KOPT-K1 (cell line): ENCODE measurements around the gene CHST8.
"Not testable (repeated sequence)": the region's sequence is repeated elsewhere in the genome, so short reads cannot be mapped to it uniquely, and the experiment has no call there.

ENCODE experiments used
- H3K27ac ChIP-seq: fragments of 200-600 bp; sonication (generic); 2 replicates; pipeline ENCODE4 v1.5.1; 2016; ENCODE audit warnings: antibody characterized with exemption, mild to moderate bottlenecking, low read depth, low read length; ENCODE audit not compliant: poor library complexity, severe bottlenecking
- H3K36me3 ChIP-seq: fragments of 200-600 bp; sonication (generic); 2 replicates; pipeline ENCODE4 v1.5.1; 2017; ENCODE audit warnings: antibody characterized with exemption, mild to moderate bottlenecking, low read length, moderate library complexity; ENCODE audit not compliant: insufficient read depth
- H3K9me3 ChIP-seq: fragments of 200-600 bp; sonication (generic); 2 replicates; pipeline ENCODE4 v1.5.1; 2017; ENCODE audit warnings: antibody characterized with exemption, low read length, mild to moderate bottlenecking; ENCODE audit not compliant: insufficient read depth, poor library complexity, severe bottlenecking

The CHST8 gene

DNA sequence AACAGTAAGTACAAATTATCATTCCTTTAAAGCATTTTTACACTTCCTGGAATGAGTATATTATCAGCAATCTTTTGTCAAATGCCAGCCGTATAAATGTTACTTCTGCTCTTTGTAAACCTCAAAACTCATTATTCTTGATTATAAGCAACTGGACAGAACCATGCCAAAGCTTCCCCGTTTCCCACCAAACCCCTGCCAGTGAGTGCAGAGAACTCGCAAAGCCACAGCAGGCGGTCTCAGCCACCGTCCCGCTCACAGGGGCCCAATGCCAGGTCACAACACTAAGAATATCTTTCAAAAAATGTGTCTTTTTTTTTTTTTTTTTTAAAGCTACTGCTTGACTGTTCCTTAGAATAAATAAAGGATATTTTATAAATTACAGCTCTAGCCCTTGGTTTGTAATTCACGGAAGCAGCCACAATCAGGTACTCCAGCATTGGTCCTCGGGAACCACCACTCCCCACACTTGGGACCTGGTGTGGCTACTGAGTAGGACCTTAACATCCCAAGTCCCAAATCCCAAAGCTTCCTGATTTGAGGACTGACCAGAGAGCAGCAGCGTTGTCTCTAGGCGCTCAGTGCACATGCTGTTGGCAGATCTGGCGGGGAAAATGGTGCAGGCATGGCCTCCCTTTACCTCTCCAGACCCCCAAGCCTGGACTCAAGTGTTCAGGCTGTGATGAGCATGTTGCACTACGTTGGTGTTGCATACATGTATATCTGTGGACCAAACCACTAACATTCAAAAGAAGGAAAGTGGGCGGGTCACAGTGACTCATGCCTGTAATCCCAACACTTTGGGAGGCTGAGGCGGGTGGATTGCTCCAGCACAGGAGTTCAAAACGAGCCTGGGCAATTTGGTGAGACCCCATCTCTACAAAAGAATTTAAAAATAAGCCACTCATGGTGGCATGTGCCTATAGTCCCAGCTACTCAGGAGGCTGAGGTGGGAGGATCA, 193.9 kb downstream of the CHST8 start:
- Histone ChIP-seq H3K9me3 (no peaks in the 10 kb centered on the region), H3K36me3 (no peaks in the 10 kb centered on the region), H3K27ac (no peak overlapping the region)

DNA sequence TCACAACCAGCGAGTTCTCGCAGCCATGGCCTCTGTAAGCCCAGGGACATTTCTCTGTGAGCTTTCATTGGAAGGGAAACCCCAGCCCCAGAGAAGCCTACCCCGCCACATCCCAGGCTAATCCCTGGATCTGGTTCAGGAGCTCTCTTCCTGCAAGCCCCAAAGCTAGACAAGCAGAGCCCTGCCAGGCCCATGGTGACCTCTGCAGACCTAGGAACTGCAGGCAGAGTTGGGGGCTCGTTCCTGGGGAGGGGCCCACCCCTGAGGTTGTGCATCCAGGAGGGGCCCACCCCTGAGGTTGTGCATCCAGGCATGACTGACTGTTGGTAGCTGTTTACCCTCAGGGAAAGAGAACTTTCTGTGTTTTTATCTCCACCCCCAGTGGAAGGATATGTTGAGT, 196.7 kb downstream of the CHST8 start:
- Histone ChIP-seq H3K36me3 (no peaks in the 10 kb centered on the region), H3K9me3 (no peaks in the 10 kb centered on the region), H3K27ac (no peak overlapping the region)

DNA sequence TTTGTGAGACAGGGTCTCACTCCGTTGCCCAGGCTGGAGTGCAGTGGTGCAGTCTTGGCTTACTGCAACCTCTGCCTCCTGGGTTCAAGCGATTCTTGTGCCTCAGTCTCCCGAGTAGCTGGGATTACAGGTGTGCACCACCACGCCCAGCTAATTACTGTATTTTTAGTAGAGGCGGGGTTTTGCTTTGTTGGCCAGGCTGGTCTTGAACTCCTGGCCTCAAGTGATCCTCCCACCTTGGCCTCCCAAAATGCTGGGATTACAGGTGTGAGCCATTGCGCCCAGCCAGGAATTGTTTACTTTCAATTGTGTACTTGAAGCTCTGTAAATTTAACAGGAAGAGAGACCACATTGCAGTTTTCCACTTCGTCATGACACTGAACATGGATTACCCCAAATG, 197.3 kb downstream of the CHST8 start:
- not testable (repeated sequence) for H3K27ac ChIP-seq, H3K36me3 ChIP-seq, H3K9me3 ChIP-seq

DNA sequence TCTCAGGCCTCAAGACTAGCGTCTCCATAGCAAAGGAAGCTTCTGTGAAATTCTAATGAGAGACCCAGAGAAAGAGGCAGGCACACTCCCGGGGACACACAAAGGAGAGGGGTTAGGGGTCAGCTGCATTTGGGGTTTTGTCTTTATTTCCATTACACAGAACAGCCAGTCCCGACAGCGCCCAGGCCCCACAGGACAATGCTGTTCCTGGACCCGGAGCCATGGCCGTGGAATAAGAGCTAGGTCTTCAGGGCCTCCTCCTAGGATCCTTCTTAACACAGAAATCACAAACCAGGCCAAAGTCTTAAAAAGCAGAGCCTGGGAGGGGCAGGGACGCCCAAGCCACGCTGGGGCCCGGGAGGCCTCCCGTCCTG, 197.7 kb downstream of the CHST8 start:
- Histone ChIP-seq H3K36me3 (no peaks in the 10 kb centered on the region), H3K9me3 (no peaks in the 10 kb centered on the region), H3K27ac (no peak overlapping the region)

DNA sequence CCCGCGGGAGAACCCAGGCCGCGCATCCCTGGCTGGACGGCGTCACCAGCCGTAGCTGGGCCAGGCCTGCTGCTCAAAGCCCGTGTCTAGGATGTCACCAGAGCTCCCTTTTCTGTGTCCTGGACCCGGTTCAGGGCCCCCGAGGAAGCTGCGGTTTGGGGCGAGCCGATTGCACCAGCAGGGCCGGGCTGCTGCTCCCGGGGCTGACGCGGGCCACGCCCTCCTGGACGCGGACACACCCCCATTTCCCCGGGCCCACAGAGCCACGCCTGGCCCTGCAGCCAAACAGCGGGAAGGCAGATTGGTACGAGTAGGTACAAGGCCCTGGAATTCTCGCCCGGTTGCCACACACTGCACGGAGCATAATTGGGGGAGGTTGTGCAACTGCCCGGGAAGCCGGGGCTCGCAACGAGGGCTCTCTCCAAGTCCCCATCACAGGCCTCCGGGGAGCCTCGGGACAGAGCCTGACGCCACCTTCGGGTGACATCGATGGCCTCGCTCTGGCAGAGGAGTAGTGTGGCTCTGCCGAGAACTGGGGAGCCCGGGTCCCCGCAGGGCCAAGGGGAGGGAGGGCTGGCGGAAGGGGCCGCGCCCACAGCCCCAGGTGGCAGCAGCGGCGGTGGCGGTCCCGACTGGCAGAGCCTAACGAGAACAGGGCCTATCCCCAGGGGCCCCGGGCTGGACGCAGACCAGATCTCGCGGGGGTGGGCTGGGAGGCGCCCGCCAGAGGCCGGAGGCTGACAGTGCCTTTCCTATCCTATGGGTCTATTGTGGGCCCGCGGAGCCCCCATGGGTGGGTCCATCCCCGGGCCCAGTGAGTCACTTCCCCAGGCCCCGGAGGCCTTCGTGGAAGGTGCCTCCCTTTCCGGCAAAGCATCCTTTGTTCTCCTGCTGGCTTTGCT, 198.4 kb downstream of the CHST8 start:
- Histone ChIP-seq H3K27ac (no peak overlapping the region), H3K9me3 (no peaks in the 10 kb centered on the region), H3K36me3 (no peaks in the 10 kb centered on the region)

DNA sequence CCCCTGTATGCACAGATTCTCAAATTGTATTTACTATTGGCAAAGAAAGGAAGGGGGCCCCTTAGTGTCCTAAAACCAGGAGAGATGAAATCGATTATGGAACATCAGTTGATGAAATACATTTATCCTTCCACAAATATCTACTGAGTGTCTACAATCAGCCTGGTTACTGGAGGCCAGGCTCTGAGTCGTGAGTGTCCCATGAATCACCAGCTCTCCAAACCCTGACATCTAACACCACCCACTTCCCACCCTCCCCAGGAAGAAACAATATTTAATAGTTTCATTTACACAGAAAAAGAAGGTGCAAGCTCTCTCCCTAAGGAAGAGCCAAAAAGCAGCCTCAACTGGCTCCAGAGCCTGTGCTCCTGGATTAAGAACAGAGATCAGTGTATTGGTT, 200.1 kb downstream of the CHST8 start:
- Histone ChIP-seq H3K9me3 (no peaks in the 10 kb centered on the region), H3K36me3 (no peaks in the 10 kb centered on the region), H3K27ac (no peak overlapping the region)
